AG10803 (cell line): ENCODE results near the gene ARHGAP23.

Source experiments
- DNase-seq: peaks from one replicate; pipeline ENCODE4 v3.0.0; 2010; ENCODE audit warnings: low read depth
- H3K4me3 ChIP-seq: 2 replicates; pipeline ENCODE4 v1.5.1; 2011; ENCODE audit warnings: mild to moderate bottlenecking, low read length, control low read depth
- CTCF ChIP-seq: conservative IDR thresholded peaks from 2 replicates; pipeline ENCODE4 v1.5.1; 2011; ENCODE audit warnings: mild to moderate bottlenecking, low read length, control low read depth, inconsistent platforms

ARHGAP23 gene

GRCh38 chr17:38443356-38444031 lies 15.2 kb downstream of the ARHGAP23 start:
- DNase-seq: no peak
- TF ChIP-seq CTCF: no peak
- H3K4me3 ChIP-seq: no peak overlapping the region

DNA sequence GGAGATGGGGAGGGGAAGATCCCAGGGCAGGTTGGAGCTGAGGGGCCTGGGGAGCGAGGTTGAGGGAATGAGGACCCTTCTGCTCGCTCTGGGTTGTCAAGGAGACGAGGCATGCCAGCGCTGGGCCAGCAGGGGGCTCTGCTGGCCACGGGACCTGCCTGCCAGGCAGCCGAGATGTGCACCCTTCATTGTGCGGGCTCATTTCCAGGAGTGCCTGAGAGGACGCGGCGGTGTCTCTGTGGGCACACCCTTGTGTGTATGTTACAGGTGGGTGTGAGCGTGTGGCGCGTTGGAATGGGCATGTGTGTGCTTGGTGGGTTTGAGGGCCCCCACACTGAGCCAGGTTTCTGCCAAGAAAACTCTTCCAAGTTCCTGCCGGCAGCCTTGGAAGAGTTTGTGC lies 15.9 kb downstream of the ARHGAP23 start:
- peak overlapping the region; percentile 27 for H3K4me3 ChIP-seq
- TF ChIP-seq CTCF: peak; percentile 85
- DNase-seq: peak; percentile 65

- TF ChIP-seq CTCF: no peak
- no peak overlapping the region for H3K4me3 ChIP-seq
- peak; percentile 21 for DNase-seq
Observed at GRCh38 chr17:38447502-38448085, 19.3 kb downstream of the ARHGAP23 start.

GRCh38 chr17:38448208-38448771 lies 20.0 kb downstream of the ARHGAP23 start:
- TF ChIP-seq CTCF: no peak
- no peak overlapping the region for H3K4me3 ChIP-seq
- no peak for DNase-seq

GRCh38 chr17:38449364-38449763 lies 21.1 kb downstream of the ARHGAP23 start:
- TF ChIP-seq CTCF: no peak
- no peak overlapping the region for H3K4me3 ChIP-seq
- no peak for DNase-seq

- peak overlapping the region; percentile 70 for H3K4me3 ChIP-seq
- TF ChIP-seq CTCF: no peak
- DNase-seq: no peak
Observed at GRCh38 chr17:38450557-38451029, 22.3 kb downstream of the ARHGAP23 start.
